Thyroid gland (tissue), 4 donors: ENCODE results near the gene KRI1.

Experiments used
- CTCF ChIP-seq, 6 experiments: fragments of 200-600 bp in 3 of 6; fragments of 450-650 bp in 3 of 6; sonication (generic) in 3 of 6; IDR thresholded peaks; one replicate each; pipeline ENCODE4 v1.5.1; 2016 to 2019; ENCODE audit warnings: antibody characterized with exemption in 6 of 6, mild to moderate bottlenecking in 2 of 6, inconsistent platforms in 1 of 6, moderate library complexity in 1 of 6
- POLR2A ChIP-seq, 2 donors: fragments of 450-650 bp; IDR thresholded peaks; one replicate each; pipeline ENCODE4 v1.6.1; 2017; ENCODE audit warnings: antibody characterized with exemption in 2 of 2, mild to moderate bottlenecking in 2 of 2, moderate library complexity in 1 of 2

GRCh38 chr19:10505583-10506229, 60.1 kb downstream of the KRI1 start:
- TF ChIP-seq POLR2A (IDR thresholded peaks at IDR 0.05), result no peak
- peak; percentile 62 to 85 (median 68) for TF ChIP-seq CTCF (IDR thresholded peaks at IDR 0.05)
